T47D (cell line): ENCODE results near the gene MMP14.

Experiments used
- DNase-seq, 2 experiments: peaks; one replicate each; pipeline versions ENCODE4 v3.0.0 to v3.0.0-alpha.2; 2011 to 2012; ENCODE audit warnings: low read depth in 1 of 2, low spot score in 1 of 2
- JUND ChIP-seq: IDR thresholded peaks from 2 replicates; pipeline ENCODE4 v1.6.1; 2012; ENCODE audit warnings: low read depth
- in situ Hi-C: cut with HindIII; loops from 2 replicates; pipeline ENCODE4 v1.10.0; 2016; ENCODE audit warnings: low sequenced_read_pairs, low pct_unique_long_range_greater_than_20kb

MMP14 gene

GRCh38 chr14:22878271-22879246, 42.2 kb downstream of the MMP14 start:
- no peak for DNase-seq
- TF ChIP-seq JUND: no peak
- in situ Hi-C loops: no loop called here

- no peak for TF ChIP-seq JUND
- in situ Hi-C loops: no loop called here
- no peak for DNase-seq
These were observed 45.7 kb downstream of the MMP14 start for GRCh38 chr14:22882064-22882463.

- DNase-seq: peak; percentile 46 to 92
- in situ Hi-C loops: no loop called here
- no peak for TF ChIP-seq JUND
These were observed 46.3 kb downstream of the MMP14 start for GRCh38 chr14:22882529-22883172.

- TF ChIP-seq JUND: no peak
- DNase-seq: no peak
- in situ Hi-C loops: no loop called here
These were observed 47.0 kb downstream of the MMP14 start, which contains the start of gene REM2 for GRCh38 chr14:22883173-22883976. Gene REM2, plus strand, starts transcription at chr14:22883222. Its CDS starts 66 bp downstream, at chr14:22883288.

GRCh38 chr14:22884076-22884737, 47.8 kb downstream of the MMP14 start:
- no peak for TF ChIP-seq JUND
- no peak for DNase-seq
- in situ Hi-C loops: no loop called here

- no peak for TF ChIP-seq JUND
- DNase-seq: no peak
- in situ Hi-C loops: no loop called here
These were observed 48.5 kb downstream of the MMP14 start for GRCh38 chr14:22884738-22885523.

GRCh38 chr14:22885975-22886374, 49.6 kb downstream of the MMP14 start:
- no peak for TF ChIP-seq JUND
- in situ Hi-C loops: no loop called here
- no peak for DNase-seq

- DNase-seq: peak; percentile 57 to 90
- TF ChIP-seq JUND: no peak
- in situ Hi-C loops: no loop called here
These were observed 50.3 kb downstream of the MMP14 start for GRCh38 chr14:22886500-22887259.

- in situ Hi-C loops: no loop called here
- DNase-seq: peak in 1 of 2 experiments; percentile 93
These were observed 51.0 kb downstream of the MMP14 start for GRCh38 chr14:22887260-22887989.

GRCh38 chr14:22887990-22888378, 51.6 kb downstream of the MMP14 start:
- no peak for DNase-seq
- in situ Hi-C loops: no loop called here

More at GRCh38 chr14:22887260-22887989, 51.0 kb downstream of the MMP14 start:
- no peak for TF ChIP-seq JUND

GRCh38 chr14:22888662-22889061, 52.3 kb downstream of the MMP14 start:
- no peak for TF ChIP-seq JUND
- in situ Hi-C loops: no loop called here
- no peak for DNase-seq

More at GRCh38 chr14:22887990-22888378, 51.6 kb downstream of the MMP14 start:
- TF ChIP-seq JUND: no peak
